IMR-90 (cell line): Measurements from ENCODE around the gene NLGN3. TPM values are rescaled to one million over a fixed set of nuclear protein-coding genes. Genes with fewer than 3 reads are reported as not detected.

ENCODE experiments used
- ATAC-seq: fragments of 200-7000 bp; cut with Tn5 transposase; 2 replicates; pipeline ENCODE4 v1.9.1; 2020; ENCODE audit warnings: low read depth, mild to moderate bottlenecking, moderate library complexity
- BruUV-seq: library from RNA; stranded (reverse); fragments of 400-500 nt; replicated peaks from 2 replicates; lab custom pipeline; 2021; lab: Mats Ljungman, UMichigan
- CTCF ChIA-PET: fragments of 300-600 bp; formaldehyde crosslinking; extraction: SDS; loops from one replicate; lab custom pipeline; 2021; ENCODE audit warnings: antibody characterized with exemption; lab: Yijun Ruan, JAX
- POLR2A ChIA-PET: fragments of 300-600 bp; sonication (Branson Sonifier 250); formaldehyde crosslinking; loops from one replicate; lab custom pipeline; 2022; ENCODE audit warnings: antibody characterized with exemption; ENCODE audit not compliant: unreplicated experiment; lab: Charles Lee
- DNase-seq: peaks from one replicate; pipeline ENCODE4 v3.0.0; 2013
- H2AFZ ChIP-seq: replicated peaks from 2 replicates; pipeline ENCODE3; 2013; ENCODE audit warnings: low read length, mild to moderate bottlenecking; ENCODE audit not compliant: poor library complexity
- H2AK5ac ChIP-seq: 2 replicates; pipeline ENCODE4 v1.6.1; 2013; ENCODE audit warnings: low read depth, low read length, inconsistent platforms
- H2AK9ac ChIP-seq: replicated peaks from 2 replicates; pipeline ENCODE3; 2013; ENCODE audit warnings: mild to moderate bottlenecking, low read depth, low read length, moderate library complexity; ENCODE audit not compliant: poor library complexity
- H2BK120ac ChIP-seq: 2 replicates; pipeline ENCODE4 v1.6.1; 2013; ENCODE audit warnings: low read depth, low read length, inconsistent platforms
- H2BK15ac ChIP-seq: 3 replicates; pipeline ENCODE4 v1.6.1; 2013; ENCODE audit warnings: low read depth, low read length, inconsistent platforms
- H2BK20ac ChIP-seq: 2 replicates; pipeline ENCODE4 v1.6.1; 2013; ENCODE audit warnings: low read depth, mild to moderate bottlenecking, inconsistent platforms, low read length, moderate library complexity
- H2BK5ac ChIP-seq: 2 replicates; pipeline ENCODE4 v1.6.1; 2013; ENCODE audit warnings: mild to moderate bottlenecking, low read depth, low read length, inconsistent platforms; ENCODE audit not compliant: poor library complexity, severe bottlenecking
- H3K14ac ChIP-seq: replicated peaks from 2 replicates; pipeline ENCODE4 v1.6.1; 2013; ENCODE audit warnings: low read depth, low read length, inconsistent platforms
- H3K18ac ChIP-seq: 2 replicates; pipeline ENCODE4 v1.6.1; 2013; ENCODE audit warnings: low read depth, low read length, control low read depth
- H3K23ac ChIP-seq: 2 replicates; pipeline ENCODE4 v1.6.1; 2013; ENCODE audit warnings: low read depth, low read length, inconsistent platforms
- H3K27ac ChIP-seq: 2 replicates; pipeline ENCODE4 v1.5.1; 2013; ENCODE audit warnings: mild to moderate bottlenecking, control low read depth, low read length; ENCODE audit not compliant: insufficient read depth
- H3K27me3 ChIP-seq: 2 replicates; pipeline ENCODE4 v1.6.1; 2013; ENCODE audit warnings: low read length; ENCODE audit not compliant: control insufficient read depth, insufficient read depth
- H3K36me3 ChIP-seq: 2 replicates; pipeline ENCODE4 v1.6.1; 2013; ENCODE audit warnings: low read length, mixed read lengths; ENCODE audit not compliant: control insufficient read depth, insufficient read depth
- H3K4ac ChIP-seq: 2 replicates; pipeline ENCODE4 v1.6.1; 2013; ENCODE audit warnings: low read depth, low read length, inconsistent platforms
- H3K4me1 ChIP-seq: 2 replicates; pipeline ENCODE4 v1.6.1; 2013; ENCODE audit warnings: low read length, mixed read lengths; ENCODE audit not compliant: control insufficient read depth, insufficient read depth
- H3K4me2 ChIP-seq: 2 replicates; pipeline ENCODE4 v1.6.1; 2013; ENCODE audit warnings: low read depth, mild to moderate bottlenecking, control low read depth, low read length, moderate library complexity
- H3K4me3 ChIP-seq: 2 replicates; pipeline ENCODE4 v1.5.1; 2013; ENCODE audit warnings: low read depth, mild to moderate bottlenecking, control low read depth, low read length, moderate library complexity; ENCODE audit not compliant: insufficient read depth
- H3K56ac ChIP-seq: 2 replicates; pipeline ENCODE4 v1.6.1; 2013; ENCODE audit warnings: low read length, inconsistent platforms; ENCODE audit not compliant: insufficient read depth; ENCODE audit errors: extremely low read depth
- H3K79me1 ChIP-seq, 2 experiments: 2 replicates each; pipeline ENCODE4 v1.6.1; 2013; ENCODE audit warnings: low read length in 2 of 2, inconsistent platforms in 1 of 2, low read depth in 1 of 2
- H3K9ac ChIP-seq: 2 replicates; pipeline ENCODE4 v1.6.1; 2013; ENCODE audit warnings: low read depth, low read length, control low read depth
- H3K9me1 ChIP-seq: 2 replicates; pipeline ENCODE4 v1.6.1; 2013; ENCODE audit warnings: low read length, inconsistent platforms; ENCODE audit not compliant: insufficient read depth
- H3K9me3 ChIP-seq: 2 replicates; pipeline ENCODE4 v1.6.1; 2013; ENCODE audit warnings: low read length; ENCODE audit not compliant: control insufficient read depth, insufficient read depth
- H4K20me1 ChIP-seq: 2 replicates; pipeline ENCODE4 v1.6.1; 2013; ENCODE audit warnings: low read length, inconsistent platforms; ENCODE audit not compliant: insufficient read depth
- H4K5ac ChIP-seq: 2 replicates; pipeline ENCODE4 v1.6.1; 2013; ENCODE audit warnings: mild to moderate bottlenecking, low read depth, low read length, control low read depth
- H4K8ac ChIP-seq, 2 experiments: 2 replicates each; pipeline ENCODE4 v1.6.1; 2013; ENCODE audit warnings: low read depth in 2 of 2, low read length in 2 of 2, control low read depth in 1 of 2, inconsistent platforms in 1 of 2
- H4K91ac ChIP-seq: 2 replicates; pipeline ENCODE4 v1.6.1; 2013; ENCODE audit warnings: low read depth, low read length, inconsistent platforms; ENCODE audit not compliant: insufficient read depth
- CHD1 ChIP-seq: IDR thresholded peaks from 2 replicates; pipeline ENCODE4 v1.6.1; 2012; ENCODE audit warnings: low read depth, low read length, improper control_type of control experiment
- CTCF ChIP-seq: conservative IDR thresholded peaks from 2 replicates; pipeline ENCODE4 v1.5.1; 2012; ENCODE audit warnings: mild to moderate bottlenecking, low read depth, low read length, improper control_type of control experiment
- RAD21 ChIP-seq: IDR thresholded peaks from 2 replicates; pipeline ENCODE4 v1.6.1; 2012; ENCODE audit warnings: low read length, improper control_type of control experiment
- RCOR1 ChIP-seq: IDR thresholded peaks from 2 replicates; pipeline ENCODE4 v1.6.1; 2012; ENCODE audit warnings: mild to moderate bottlenecking, low read length, improper control_type of control experiment; ENCODE audit not compliant: insufficient replicate concordance
- RFX5 ChIP-seq: IDR thresholded peaks from 2 replicates; pipeline ENCODE4 v1.8.0; 2012; ENCODE audit warnings: low read depth, mild to moderate bottlenecking, low read length, moderate library complexity
- SMC3 ChIP-seq: fragments of 150-350 bp; IDR thresholded peaks from 2 replicates; pipeline ENCODE4 v1.6.1; 2016; ENCODE audit warnings: low read depth, mild to moderate bottlenecking, antibody characterized with exemption, low read length, moderate library complexity
- USF2 ChIP-seq: fragments of 150-350 bp; IDR thresholded peaks from 2 replicates; pipeline ENCODE4 v1.6.1; 2017; ENCODE audit warnings: mild to moderate bottlenecking, antibody characterized with exemption, low read length, low read depth
- WGBS, 2 experiments: methylation state at CpG; one replicate each; pipeline versions ENCODE4 v1.1.5 to v1.1.7; 2013; ENCODE audit warnings: missing lambda C conversion rate in 2 of 2; ENCODE audit not compliant: insufficient read length in 1 of 2; ENCODE audit errors: extremely low coverage in 2 of 2; 5-methylcytosine and 5-hydroxymethylcytosine counted together
- dilution Hi-C: fragments of 300-500 bp; cut with HindIII; formaldehyde crosslinking; loops from one replicate; pipeline ENCODE4 v1.14.3; 2018; ENCODE audit warnings: low sequenced_read_pairs; ENCODE audit not compliant: unreplicated experiment
- in situ Hi-C: fragments of 300-500 bp; cut with MboI; formaldehyde crosslinking; loops from 3 replicates; pipeline ENCODE4 v1.14.3; 2019; ENCODE audit warnings: low sequenced_read_pairs, inconsistent platforms, mixed read lengths
- intact Hi-C: fragments of 100-400 bp; cut with micrococcal nuclease; formaldehyde crosslinking; loops from 2 replicates; pipeline ENCODE4 v1.10.0; 2022
- polyA plus RNA-seq, 3 experiments: library from polyadenylated mRNA; depleted of rRNA; stranded (reverse); fragments of >200 nt; gene quantifications; 2 replicates each; pipeline ENCODE4 v1.2.3, GENCODE V29; 2012; ENCODE audit warnings: low replicate concordance in 1 of 3
- total RNA-seq: library from RNA; depleted of rRNA; stranded (reverse); fragments of >200 nt; gene quantifications from 2 replicates; pipeline ENCODE4 v1.2.3, GENCODE V29; 2012

NLGN3 gene
- total and polyA plus RNA-seq, 2 of the 4 experiments (the other 2 are of a cell fraction): 0.18 to 0.39 TPM

- POLR2A ChIA-PET: no interaction called here
- Histone ChIP-seq H2AFZ (no peak overlapping the region), H3K4me3 (no peak overlapping the region), H3K4me2 (no peak overlapping the region), H2AK5ac (no peak overlapping the region), H4K5ac (no peak overlapping the region), H3K4me1 (no peaks in the 10 kb centered on the region), H2BK120ac (no peak overlapping the region), H3K27ac (no peak overlapping the region), H3K23ac (no peak overlapping the region), H3K56ac (no peak overlapping the region), H4K20me1 (no peaks in the 10 kb centered on the region), H3K4ac (no peak overlapping the region), H3K18ac (no peak overlapping the region), H2BK15ac (no peak overlapping the region), H2AK9ac (peak overlapping the region; percentile 14), H2BK20ac (no peak overlapping the region), H3K9me1 (no peaks in the 10 kb centered on the region), H3K9ac (no peak overlapping the region), H3K9me3 (no peaks in the 10 kb centered on the region), H4K8ac (no peak overlapping the region), H3K36me3 (no peaks in the 10 kb centered on the region), H3K14ac (no peak overlapping the region), H3K79me1 (no peaks in the 10 kb centered on the region), H2BK5ac (no peak overlapping the region), H4K91ac (no peak overlapping the region), H3K27me3 (peaks cover 23% of the 10 kb centered on the region)
- no CpG with 5 or more reads among the region's 1 CpG for WGBS, 2 experiments
- TF ChIP-seq USF2 (no peak), RFX5 (no peak), RAD21 (no peak), CTCF (no peak), RCOR1 (no peak), SMC3 (no peak), CHD1 (no peak)
- intact Hi-C loops (no loop called here), in situ Hi-C loops (no loop called here), dilution Hi-C loops (no loop called here)
- BruUV-seq: no TSS peak
- ATAC-seq: no peak
- no peak for DNase-seq
- CTCF ChIA-PET: no interaction called here
Observed at GRCh38 chrX:71214152-71214551, 69.5 kb downstream of the NLGN3 start.
